ENCODE results near the gene EEF1A2. TPM values are rescaled to one million over a fixed set of nuclear protein-coding genes. Genes with fewer than 3 reads are reported as not detected.
A peak's percentile ranks its signal among the peaks of the same experiment; 100 is the strongest.

The EEF1A2 gene
- total RNA-seq, 1 experiment from 2014 or later, result 26.0 TPM

GRCh38 chr20:63529861-63530787, 31.2 kb upstream of the EEF1A2 start (continued):
- TF ChIP-seq ARID4B (CRISPR knock-in tag; IDR thresholded peaks at IDR 0.05; ENCODE audit: borderline replicate concordance) (no peak), NR3C1 (CRISPR knock-in tag; conservative IDR thresholded peaks at IDR 0.05; ENCODE audit: low read depth) (no peak), ZNF138 (CRISPR knock-in tag; conservative IDR thresholded peaks at IDR 0.05) (no peak), TEAD1 (CRISPR knock-in tag; IDR thresholded peaks at IDR 0.05) (no peak), E2F5 (CRISPR knock-in tag; IDR thresholded peaks at IDR 0.05) (no peak)

DNA sequence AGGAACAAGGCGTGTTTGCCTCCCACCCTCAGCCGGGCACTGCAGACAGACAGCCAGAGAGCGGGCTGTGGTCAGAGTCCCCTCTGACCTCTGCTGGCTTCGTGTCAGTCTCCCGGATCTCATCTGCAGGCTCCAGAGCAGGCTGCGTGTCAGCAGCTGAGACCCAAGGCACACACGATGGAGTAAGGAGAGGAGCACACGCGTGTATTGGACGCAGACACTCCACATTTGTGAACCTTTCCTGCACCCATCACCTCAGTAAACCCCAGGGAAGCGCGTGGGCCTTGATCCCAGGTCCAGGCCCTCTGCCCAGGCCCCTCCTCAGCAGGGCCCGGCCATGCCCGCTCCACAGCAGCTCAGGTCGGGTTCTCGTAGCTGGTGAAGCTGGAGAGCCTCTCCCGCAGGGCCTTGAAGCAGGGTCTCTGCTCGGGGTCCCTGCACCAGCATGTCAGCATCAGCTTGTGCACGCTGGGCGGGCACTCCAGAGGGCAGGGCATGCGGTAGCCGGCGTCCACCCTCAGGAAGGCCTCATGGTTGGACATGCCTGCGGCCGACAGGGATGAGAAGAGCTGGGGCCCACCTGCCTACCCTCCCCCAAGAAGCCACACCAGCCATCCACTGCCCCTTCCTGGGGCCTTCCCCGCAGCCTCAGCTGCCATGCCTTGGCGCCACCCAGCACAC, 30.4 kb upstream of the EEF1A2 start:
- Mint-ChIP-seq H3K4me1 (no peaks in the 10 kb centered on the region), H3K27ac (peak overlapping the region; percentile 72; the same call in 1 of the 2 replicates), H3K36me3 (peaks cover 1% of the 10 kb centered on the region; the same call in 1 of the 2 replicates), H3K4me3 (no peak overlapping the region), H3K9me3 (no peaks in the 10 kb centered on the region), H3K27me3 (ENCODE audit: low read depth) (no peaks in the 10 kb centered on the region)
- DNase-seq (ENCODE audit: low spot score) (no peak), ATAC-seq (no peak)
- POLR2A ChIA-PET, result no interaction called here
- TF ChIP-seq, protein P1, sequence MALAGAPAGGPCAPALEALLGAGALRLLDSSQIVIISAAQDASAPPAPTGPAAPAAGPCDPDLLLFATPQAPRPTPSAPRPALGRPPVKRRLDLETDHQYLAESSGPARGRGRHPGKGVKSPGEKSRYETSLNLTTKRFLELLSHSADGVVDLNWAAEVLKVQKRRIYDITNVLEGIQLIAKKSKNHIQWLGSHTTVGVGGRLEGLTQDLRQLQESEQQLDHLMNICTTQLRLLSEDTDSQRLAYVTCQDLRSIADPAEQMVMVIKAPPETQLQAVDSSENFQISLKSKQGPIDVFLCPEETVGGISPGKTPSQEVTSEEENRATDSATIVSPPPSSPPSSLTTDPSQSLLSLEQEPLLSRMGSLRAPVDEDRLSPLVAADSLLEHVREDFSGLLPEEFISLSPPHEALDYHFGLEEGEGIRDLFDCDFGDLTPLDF (CRISPR knock-in tag; IDR thresholded peaks at IDR 0.05), result no peak
- TF ChIP-seq, protein P2, sequence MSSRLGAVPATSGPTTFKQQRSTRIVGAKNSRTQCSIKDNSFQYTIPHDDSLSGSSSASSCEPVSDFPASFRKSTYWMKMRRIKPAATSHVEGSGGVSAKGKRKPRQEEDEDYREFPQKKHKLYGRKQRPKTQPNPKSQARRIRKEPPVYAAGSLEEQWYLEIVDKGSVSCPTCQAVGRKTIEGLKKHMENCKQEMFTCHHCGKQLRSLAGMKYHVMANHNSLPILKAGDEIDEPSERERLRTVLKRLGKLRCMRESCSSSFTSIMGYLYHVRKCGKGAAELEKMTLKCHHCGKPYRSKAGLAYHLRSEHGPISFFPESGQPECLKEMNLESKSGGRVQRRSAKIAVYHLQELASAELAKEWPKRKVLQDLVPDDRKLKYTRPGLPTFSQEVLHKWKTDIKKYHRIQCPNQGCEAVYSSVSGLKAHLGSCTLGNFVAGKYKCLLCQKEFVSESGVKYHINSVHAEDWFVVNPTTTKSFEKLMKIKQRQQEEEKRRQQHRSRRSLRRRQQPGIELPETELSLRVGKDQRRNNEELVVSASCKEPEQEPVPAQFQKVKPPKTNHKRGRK (CRISPR knock-in tag; IDR thresholded peaks at IDR 0.05; ENCODE audit: borderline replicate concordance), result no peak
- TF ChIP-seq NFE2L1 (CRISPR knock-in tag; IDR thresholded peaks at IDR 0.05) (no peak), FOXJ3 (CRISPR knock-in tag; IDR thresholded peaks at IDR 0.05; ENCODE audit: borderline replicate concordance) (no peak), ETV6 (CRISPR knock-in tag; IDR thresholded peaks at IDR 0.05) (no peak), AFF4 (CRISPR knock-in tag; IDR thresholded peaks at IDR 0.05; ENCODE audit: borderline replicate concordance) (no peak), JUN (CRISPR knock-in tag; IDR thresholded peaks at IDR 0.05) (no peak), NR3C1 (CRISPR knock-in tag; conservative IDR thresholded peaks at IDR 0.05; ENCODE audit: low read depth) (no peak), ATF1 (CRISPR knock-in tag; IDR thresholded peaks at IDR 0.05) (no peak), ZBTB21 (CRISPR knock-in tag; IDR thresholded peaks at IDR 0.05; ENCODE audit: borderline replicate concordance) (no peak), MAX (CRISPR knock-in tag; IDR thresholded peaks at IDR 0.05) (no peak)
- TF ChIP-seq, protein P3, sequence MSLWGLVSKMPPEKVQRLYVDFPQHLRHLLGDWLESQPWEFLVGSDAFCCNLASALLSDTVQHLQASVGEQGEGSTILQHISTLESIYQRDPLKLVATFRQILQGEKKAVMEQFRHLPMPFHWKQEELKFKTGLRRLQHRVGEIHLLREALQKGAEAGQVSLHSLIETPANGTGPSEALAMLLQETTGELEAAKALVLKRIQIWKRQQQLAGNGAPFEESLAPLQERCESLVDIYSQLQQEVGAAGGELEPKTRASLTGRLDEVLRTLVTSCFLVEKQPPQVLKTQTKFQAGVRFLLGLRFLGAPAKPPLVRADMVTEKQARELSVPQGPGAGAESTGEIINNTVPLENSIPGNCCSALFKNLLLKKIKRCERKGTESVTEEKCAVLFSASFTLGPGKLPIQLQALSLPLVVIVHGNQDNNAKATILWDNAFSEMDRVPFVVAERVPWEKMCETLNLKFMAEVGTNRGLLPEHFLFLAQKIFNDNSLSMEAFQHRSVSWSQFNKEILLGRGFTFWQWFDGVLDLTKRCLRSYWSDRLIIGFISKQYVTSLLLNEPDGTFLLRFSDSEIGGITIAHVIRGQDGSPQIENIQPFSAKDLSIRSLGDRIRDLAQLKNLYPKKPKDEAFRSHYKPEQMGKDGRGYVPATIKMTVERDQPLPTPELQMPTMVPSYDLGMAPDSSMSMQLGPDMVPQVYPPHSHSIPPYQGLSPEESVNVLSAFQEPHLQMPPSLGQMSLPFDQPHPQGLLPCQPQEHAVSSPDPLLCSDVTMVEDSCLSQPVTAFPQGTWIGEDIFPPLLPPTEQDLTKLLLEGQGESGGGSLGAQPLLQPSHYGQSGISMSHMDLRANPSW (CRISPR knock-in tag; conservative IDR thresholded peaks at IDR 0.05; ENCODE audit: low read depth), result no peak
- CTCF ChIA-PET, result interaction anchor here (0.6 to 2.0 kb wide), 5 partner anchors 9 to 152 kb away, joined by 3 to 11 read pairs (median 4); partner anchors contain the start of genes PPDPF and PTK6

All from WTC11 (cell line).